Adipose tissue (tissue), 3 donors: Measurements from ENCODE around the gene RCAN3. TPM values are rescaled to one million over a fixed set of nuclear protein-coding genes. Genes with fewer than 3 reads are reported as not detected.
"Not testable (repeated sequence)": the region's sequence is repeated elsewhere in the genome, so short reads cannot be mapped to it uniquely, and the experiment has no call there.

Source experiments
- H3K27ac ChIP-seq: one replicate; pipeline ENCODE4 v1.5.1; 2013; ENCODE audit warnings: low read depth, low read length
- whole genome bisulfite sequencing, 3 donors: extraction: QIAGEN DNeasy Blood & Tissue Kit; methylation state at CpG; one replicate each; pipeline ENCODE4 v1.1.7; 2013; 5-methylcytosine and 5-hydroxymethylcytosine counted together
- polyA plus RNA-seq, 3 donors: library from polyadenylated mRNA; stranded (reverse); fragments of 200-250 nt; gene quantifications; one replicate each; pipeline ENCODE4 v1.2.3, GENCODE V29; 2013
- donor health status: healthy with polysubstance abuse.
- donor health status: Bipolar disorder and iron deficiency.
- donor health status: healthy.

RCAN3 gene
- polyA plus RNA-seq, 3 donors, result 1.2 to 4.0 (median 1.6) TPM

- WGBS, 3 donors, result 55 to 88% (median 85%) methylated on average over 7 of the region's 7 CpGs
- H3K27ac ChIP-seq, result no peak overlapping the region
Observed at GRCh38 chr1:24503870-24504523, 1.4 kb downstream of the RCAN3 start.

- WGBS, 3 donors, result 71 to 94% (median 92%) methylated on average over 4 of the region's 4 CpGs
- H3K27ac ChIP-seq, result no peak overlapping the region
Observed at GRCh38 chr1:24504560-24504959, 1.9 kb downstream of the RCAN3 start.

- no peak overlapping the region for H3K27ac ChIP-seq
- WGBS, 3 donors, result 39 to 95% (median 90%) methylated on average over 4 of the region's 4 CpGs
Observed at GRCh38 chr1:24505816-24506215, 3.2 kb downstream of the RCAN3 start.

GRCh38 chr1:24506691-24507381, 4.2 kb downstream of the RCAN3 start:
- 38 to 87% (median 79%) methylated on average over 5 of the region's 5 CpGs for WGBS, 3 donors
- no peak overlapping the region for H3K27ac ChIP-seq

- 43 to 96% (median 96%) methylated on average over 5 of the region's 5 CpGs for WGBS, 3 donors
- no peak overlapping the region for H3K27ac ChIP-seq
Observed at GRCh38 chr1:24507405-24507804, 4.8 kb downstream of the RCAN3 start.

- 94 to 98% (median 96%) methylated on average over 5 of the region's 5 CpGs for WGBS, 3 donors
- no peak overlapping the region for H3K27ac ChIP-seq
Observed at GRCh38 chr1:24508911-24509310, 6.3 kb downstream of the RCAN3 start.

- no peak overlapping the region for H3K27ac ChIP-seq
- WGBS, 3 donors, result 55 to 67% (median 62%) methylated on average over 2 of the region's 2 CpGs
Observed at GRCh38 chr1:24513706-24514105, 11.1 kb downstream of the RCAN3 start.

GRCh38 chr1:24514946-24515345, 12.3 kb downstream of the RCAN3 start:
- H3K27ac ChIP-seq, result no peak overlapping the region
- 94 to 97% (median 95%) methylated on average over 5 of the region's 5 CpGs for WGBS, 3 donors

GRCh38 chr1:24515671-24516209, 13.1 kb downstream of the RCAN3 start:
- WGBS, 3 donors, result 94 to 96% (median 94%) methylated on average over 14 of the region's 14 CpGs
- not testable (repeated sequence) for H3K27ac ChIP-seq

- 84 to 88% (median 88%) methylated on average over 12 of the region's 12 CpGs for WGBS, 3 donors
Observed at GRCh38 chr1:24516506-24516905, 13.9 kb downstream of the RCAN3 start.

GRCh38 chr1:24517898-24518297, 15.3 kb downstream of the RCAN3 start:
- no peak overlapping the region for H3K27ac ChIP-seq
- WGBS, 3 donors, result 86 to 98% (median 97%) methylated on average over 4 of the region's 4 CpGs

More at GRCh38 chr1:24516506-24516905, 13.9 kb downstream of the RCAN3 start:
- no peak overlapping the region for H3K27ac ChIP-seq

GRCh38 chr1:24520282-24520681, 17.6 kb downstream of the RCAN3 start:
- WGBS, 3 donors, result 92 to 98% (median 96%) methylated on average over 4 to 5 of the region's 5 CpGs
- not testable (repeated sequence) for H3K27ac ChIP-seq

GRCh38 chr1:24525606-24526005, 23.0 kb downstream of the RCAN3 start:
- H3K27ac ChIP-seq, result no peak overlapping the region
- WGBS, 3 donors, result 78 to 92% (median 86%) methylated on average over 6 of the region's 6 CpGs

- WGBS, 3 donors, result 82 to 91% (median 90%) methylated on average over 7 of the region's 7 CpGs
- H3K27ac ChIP-seq, result no peak overlapping the region
Observed at GRCh38 chr1:24526045-24526444, 23.4 kb downstream of the RCAN3 start.

- H3K27ac ChIP-seq, result no peak overlapping the region
- 72 to 78% (median 78%) methylated on average over 8 of the region's 8 CpGs for WGBS, 3 donors
Observed at GRCh38 chr1:24526940-24527542, 24.4 kb downstream of the RCAN3 start.

- no peak overlapping the region for H3K27ac ChIP-seq
- 95 to 99% (median 96%) methylated on average over 2 of the region's 2 CpGs for WGBS, 3 donors
Observed at GRCh38 chr1:24528744-24529143, 26.1 kb downstream of the RCAN3 start.

- WGBS, 3 donors, result 93 to 96% (median 93%) methylated on average over 6 to 7 of the region's 7 CpGs
- not testable (repeated sequence) for H3K27ac ChIP-seq
Observed at GRCh38 chr1:24529292-24529691, 26.7 kb downstream of the RCAN3 start.

- H3K27ac ChIP-seq, result no peak overlapping the region
- 66 to 83% (median 67%) methylated on average over 21 of the region's 21 CpGs for WGBS, 3 donors
Observed at GRCh38 chr1:24535021-24535424, 32.4 kb downstream of the RCAN3 start.

- H3K27ac ChIP-seq, result no peak overlapping the region
- 86 to 95% (median 93%) methylated on average over 8 of the region's 8 CpGs for WGBS, 3 donors
Observed at GRCh38 chr1:24535778-24536177, 33.1 kb downstream of the RCAN3 start.
